Astrocyte (in vitro differentiated cells and primary cell): ENCODE data around the gene FSTL5. TPM values are rescaled to one million over a fixed set of nuclear protein-coding genes. Genes with fewer than 3 reads are reported as not detected.

ENCODE experiments used
- DNase-seq: peaks from one replicate; pipeline ENCODE4 v3.0.0-alpha.2; 2010; ENCODE audit warnings: low read depth
- FAIRE-seq: peaks from 2 replicates; lab custom pipeline; 2011; peaks lifted over from hg19 to GRCh38; lab: Jason Lieb, UNC
- H2AFZ ChIP-seq: 2 replicates; pipeline ENCODE4 v1.6.0; 2012; ENCODE audit warnings: low read depth, low read length, inconsistent platforms
- H3K27ac ChIP-seq: 2 replicates; pipeline ENCODE4 v1.5.1; 2011; ENCODE audit warnings: low read depth, low read length, inconsistent platforms
- H3K27me3 ChIP-seq: 2 replicates; pipeline ENCODE4 v1.6.0; 2011; ENCODE audit warnings: low read length, inconsistent platforms; ENCODE audit not compliant: insufficient read depth
- H3K36me3 ChIP-seq: 2 replicates; pipeline ENCODE4 v1.5.1; 2011; ENCODE audit warnings: low read length, inconsistent platforms; ENCODE audit not compliant: insufficient read depth
- H3K4me1 ChIP-seq: 2 replicates; pipeline ENCODE4 v1.5.1; 2011; ENCODE audit warnings: low read length, inconsistent platforms; ENCODE audit not compliant: insufficient read depth
- H3K4me2 ChIP-seq: 2 replicates; pipeline ENCODE4 v1.6.0; 2012; ENCODE audit warnings: low read length, inconsistent platforms
- H3K4me3 ChIP-seq: 2 replicates; pipeline ENCODE4 v1.5.1; 2011; ENCODE audit warnings: low read depth, mild to moderate bottlenecking, low read length, inconsistent platforms; ENCODE audit not compliant: insufficient read depth
- H3K79me2 ChIP-seq: 2 replicates; pipeline ENCODE4 v1.6.0; 2012; ENCODE audit warnings: mild to moderate bottlenecking, low read length, inconsistent platforms; ENCODE audit not compliant: insufficient read depth
- H3K9ac ChIP-seq: 2 replicates; pipeline ENCODE4 v1.6.0; 2012; ENCODE audit warnings: mild to moderate bottlenecking, low read length, inconsistent platforms
- H3K9me3 ChIP-seq: 2 replicates; pipeline ENCODE4 v1.5.1; 2012; ENCODE audit warnings: low read depth, mild to moderate bottlenecking, low read length, inconsistent platforms; ENCODE audit not compliant: insufficient read depth
- H4K20me1 ChIP-seq: 2 replicates; pipeline ENCODE4 v1.6.0; 2012; ENCODE audit warnings: low read length, inconsistent platforms; ENCODE audit not compliant: insufficient read depth
- H3K27ac Mint-ChIP-seq: one replicate; pipeline ENCODE4 v1.8.0; 2021; ENCODE audit warnings: mild to moderate bottlenecking, mixed read lengths; ENCODE audit not compliant: unreplicated experiment
- H3K27me3 Mint-ChIP-seq: one replicate; pipeline ENCODE4 v1.8.0; 2021; ENCODE audit warnings: low read depth, mixed read lengths; ENCODE audit not compliant: unreplicated experiment
- H3K36me3 Mint-ChIP-seq: one replicate; pipeline ENCODE4 v1.8.0; 2021; ENCODE audit warnings: low read depth, mixed read lengths; ENCODE audit not compliant: unreplicated experiment
- H3K4me1 Mint-ChIP-seq: one replicate; pipeline ENCODE4 v1.8.0; 2021; ENCODE audit warnings: low read depth, mixed read lengths; ENCODE audit not compliant: unreplicated experiment
- H3K4me3 Mint-ChIP-seq: one replicate; pipeline ENCODE4 v1.8.0; 2021; ENCODE audit warnings: mild to moderate bottlenecking, moderate library complexity, mixed read lengths; ENCODE audit not compliant: unreplicated experiment
- H3K9me3 Mint-ChIP-seq: one replicate; pipeline ENCODE4 v1.8.0; 2021; ENCODE audit warnings: mild to moderate bottlenecking, mixed read lengths; ENCODE audit not compliant: unreplicated experiment
- CTCF ChIP-seq: IDR thresholded peaks from 2 replicates; pipeline ENCODE4 v1.5.1; 2011; ENCODE audit warnings: low read depth, mild to moderate bottlenecking, inconsistent platforms, low read length, moderate library complexity; ENCODE audit not compliant: insufficient read depth
- EZH2 ChIP-seq: IDR thresholded peaks from 2 replicates; pipeline ENCODE4 v1.6.1; 2012; ENCODE audit warnings: mild to moderate bottlenecking, low read length, inconsistent platforms; ENCODE audit not compliant: insufficient read depth
- total RNA-seq: library from RNA; stranded (reverse); gene quantifications from 2 replicates; pipeline ENCODE4 v1.2.1, GENCODE V29; 2021

FSTL5 gene
- total RNA-seq, 1 donor from 2014 or later, result 0.43 TPM

- Histone ChIP-seq H3K9ac (no peak overlapping the region), H2AFZ (no peak overlapping the region), H3K4me1 (no peaks in the 10 kb centered on the region), H3K4me2 (no peak overlapping the region), H3K27ac (no peak overlapping the region), H3K79me2 (no peaks in the 10 kb centered on the region), H3K36me3 (no peaks in the 10 kb centered on the region), H3K27me3 (no peaks in the 10 kb centered on the region), H3K9me3 (no peaks in the 10 kb centered on the region), H4K20me1 (no peaks in the 10 kb centered on the region), H3K4me3 (no peak overlapping the region)
- DNase-seq (peak; percentile 16), FAIRE-seq (no peak)
- no peaks in the 10 kb centered on the region for H3K27me3 Mint-ChIP-seq
- peaks cover 2% of the 10 kb centered on the region for H3K9me3 Mint-ChIP-seq
- H3K4me1 Mint-ChIP-seq, result no peaks in the 10 kb centered on the region
- H3K27ac Mint-ChIP-seq, result no peak overlapping the region
- TF ChIP-seq CTCF (no peak), EZH2 (no peak)
- no peak overlapping the region for H3K4me3 Mint-ChIP-seq
- no peaks in the 10 kb centered on the region for H3K36me3 Mint-ChIP-seq
Measured at GRCh38 chr4:161546902-161547301, 616.9 kb downstream of the FSTL5 start.

GRCh38 chr4:161540265-161540664 lies 623.5 kb downstream of the FSTL5 start:
- H3K36me3 ChIP-seq, result no peaks in the 10 kb centered on the region
- no peak overlapping the region for H2AFZ ChIP-seq
- H3K27ac ChIP-seq, result no peak overlapping the region
- no peak overlapping the region for H3K27ac Mint-ChIP-seq
- TF ChIP-seq EZH2 (no peak), CTCF (no peak)
- H3K4me2 ChIP-seq, result no peak overlapping the region
- H4K20me1 ChIP-seq, result no peaks in the 10 kb centered on the region
- FAIRE-seq (no peak), DNase-seq (no peak)
- no peaks in the 10 kb centered on the region for H3K36me3 Mint-ChIP-seq
- no peaks in the 10 kb centered on the region for H3K9me3 Mint-ChIP-seq
- H3K27me3 Mint-ChIP-seq, result no peaks in the 10 kb centered on the region
- H3K4me3 Mint-ChIP-seq, result no peak overlapping the region
- no peak overlapping the region for H3K9ac ChIP-seq
- no peak overlapping the region for H3K4me3 ChIP-seq
- no peaks in the 10 kb centered on the region for H3K4me1 Mint-ChIP-seq
- no peaks in the 10 kb centered on the region for H3K79me2 ChIP-seq
- no peaks in the 10 kb centered on the region for H3K4me1 ChIP-seq
- no peaks in the 10 kb centered on the region for H3K9me3 ChIP-seq
- no peaks in the 10 kb centered on the region for H3K27me3 ChIP-seq

GRCh38 chr4:161538941-161539340 lies 624.9 kb downstream of the FSTL5 start:
- Mint-ChIP-seq H3K36me3 (no peaks in the 10 kb centered on the region), H3K4me1 (no peaks in the 10 kb centered on the region), H3K9me3 (no peaks in the 10 kb centered on the region), H3K4me3 (no peak overlapping the region), H3K27me3 (no peaks in the 10 kb centered on the region), H3K27ac (no peak overlapping the region)
- Histone ChIP-seq H2AFZ (no peak overlapping the region), H4K20me1 (no peaks in the 10 kb centered on the region), H3K27me3 (no peaks in the 10 kb centered on the region), H3K27ac (no peak overlapping the region), H3K4me1 (no peaks in the 10 kb centered on the region), H3K9me3 (no peaks in the 10 kb centered on the region), H3K79me2 (no peaks in the 10 kb centered on the region), H3K9ac (no peak overlapping the region), H3K4me2 (no peak overlapping the region), H3K4me3 (no peak overlapping the region), H3K36me3 (no peaks in the 10 kb centered on the region)
- DNase-seq, result no peak
- no peak for FAIRE-seq
- TF ChIP-seq CTCF, result no peak
- TF ChIP-seq EZH2, result no peak
